Suprapubic skin (tissue), 4 donors: ENCODE results near the gene KNOP1. TPM values are rescaled to one million over a fixed set of nuclear protein-coding genes. Genes with fewer than 3 reads are reported as not detected.

Experiments used
- DNase-seq, 2 donors: peaks; one replicate each; pipeline ENCODE4 v3.0.0-alpha.2; 2019; ENCODE audit warnings: low spot score in 2 of 2
- H3K27ac ChIP-seq: fragments of 200-600 bp; sonication (generic); one replicate; pipeline ENCODE4 v1.5.1; 2019
- H3K27me3 ChIP-seq: fragments of 200-600 bp; sonication (generic); one replicate; pipeline ENCODE4 v1.5.1; 2019
- H3K36me3 ChIP-seq: fragments of 200-600 bp; sonication (generic); one replicate; pipeline ENCODE4 v1.5.1; 2019
- H3K4me1 ChIP-seq: fragments of 200-600 bp; sonication (generic); one replicate; pipeline ENCODE4 v1.5.1; 2019
- H3K4me3 ChIP-seq: fragments of 200-600 bp; sonication (generic); one replicate; pipeline ENCODE4 v1.5.1; 2019; ENCODE audit warnings: mild to moderate bottlenecking
- H3K9me3 ChIP-seq: fragments of 200-600 bp; sonication (generic); one replicate; pipeline ENCODE4 v1.5.1; 2019
- CTCF ChIP-seq, 2 donors: fragments of 200-600 bp in 1 of 2; fragments of 450-650 bp in 1 of 2; sonication (generic) in 1 of 2; IDR thresholded peaks; one replicate each; pipeline ENCODE4 v1.5.1; 2016 to 2019; ENCODE audit warnings: antibody characterized with exemption in 2 of 2, mild to moderate bottlenecking in 1 of 2, moderate library complexity in 1 of 2
- EP300 ChIP-seq: sonication (generic); formaldehyde crosslinking; IDR thresholded peaks from one replicate; pipeline ENCODE4 v1.6.1; 2017; ENCODE audit warnings: antibody characterized with exemption
- POLR2A ChIP-seq, 2 donors: fragments of 450-650 bp; IDR thresholded peaks; one replicate each; pipeline ENCODE4 v1.6.1; 2017; ENCODE audit warnings: antibody characterized with exemption in 2 of 2, mild to moderate bottlenecking in 2 of 2, moderate library complexity in 2 of 2
- POLR2AphosphoS5 ChIP-seq, 3 donors: sonication (generic); formaldehyde crosslinking; IDR thresholded peaks; one replicate each; pipeline ENCODE4 v1.6.1; 2017; ENCODE audit warnings: antibody characterized with exemption in 3 of 3
- WGBS: methylation state at CpG from one replicate; pipeline ENCODE4 v1.1.5; 2018; 5-methylcytosine and 5-hydroxymethylcytosine counted together
- total RNA-seq, 4 donors: library from RNA; depleted of rRNA; stranded (reverse); fragments of >200 nt; gene quantifications; one replicate each; pipeline ENCODE4 v1.1.0, GENCODE V29; 2016

KNOP1 gene
- total RNA-seq = 10 to 100 TPM in 3 of 4 donors, 1 to 10 TPM in 1; 7.9 to 22.8 (median 19.5) TPM

GRCh38 chr16:19717741-19718623 lies at the start of gene KNOP1, which contains the start of gene IQCK:
Gene KNOP1, minus strand, starts transcription at chr16:19718227. Its CDS starts 3,192 bp downstream, at chr16:19715035.
Gene IQCK, plus strand, starts transcription at chr16:19718271. Its CDS starts 36 bp downstream, at chr16:19718307.
- no peaks in the 10 kb centered on the region for H3K9me3 ChIP-seq
- WGBS = 0% methylated on average over 29 of the region's 88 CpGs
- H3K27me3 ChIP-seq = no peaks in the 10 kb centered on the region
- peak within 1 kb of the TSS; percentile 89 for H3K27ac ChIP-seq
- peaks cover 35% of the 10 kb centered on the region for H3K4me1 ChIP-seq
- peaks cover 17% of the 10 kb centered on the region for H3K36me3 ChIP-seq
- peak; percentile 94 to 96 for DNase-seq
- peak within 1 kb of the TSS; percentile 94 for H3K4me3 ChIP-seq
- TF ChIP-seq CTCF (IDR thresholded peaks at IDR 0.05) = no peak
- peak in 2 of 3 donors; percentile 35 to 96 for TF ChIP-seq POLR2AphosphoS5 (IDR thresholded peaks at IDR 0.05)
- TF ChIP-seq POLR2A (IDR thresholded peaks at IDR 0.05) = no peak

DNA sequence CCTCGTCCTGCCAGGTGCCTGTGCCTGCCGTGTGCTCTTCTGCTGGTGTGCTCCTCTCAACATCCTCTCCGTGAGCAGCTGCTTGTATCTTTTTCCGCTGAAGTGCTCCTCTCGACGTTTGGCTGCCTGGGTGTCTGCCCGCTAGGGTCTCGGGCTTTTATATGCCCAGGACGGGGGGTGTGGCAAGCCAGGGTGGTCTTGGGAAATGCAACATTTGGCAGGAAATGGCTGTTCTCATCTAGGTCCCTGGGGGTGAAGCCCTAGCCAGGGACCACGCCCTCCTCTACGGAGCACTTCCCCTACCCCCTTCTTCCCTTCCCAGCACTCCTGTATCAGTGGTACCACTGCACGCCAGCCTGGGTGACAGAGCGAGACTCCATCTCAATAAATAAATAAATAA lies 49.5 kb upstream of the KNOP1 start:
- TF ChIP-seq POLR2AphosphoS5 (IDR thresholded peaks at IDR 0.05) (no peak), CTCF (IDR thresholded peaks at IDR 0.05) (no peak), POLR2A (IDR thresholded peaks at IDR 0.05) (no peak), EP300 (no peak)
- H3K4me1 ChIP-seq = peaks cover 7% of the 10 kb centered on the region
- H3K27me3 ChIP-seq = no peaks in the 10 kb centered on the region
- 86% methylated on average over 13 of the region's 13 CpGs for WGBS
- no peaks in the 10 kb centered on the region for H3K9me3 ChIP-seq
- no peaks in the 10 kb centered on the region for H3K36me3 ChIP-seq
- DNase-seq = no peak
- H3K27ac ChIP-seq = no peak overlapping the region
- H3K4me3 ChIP-seq = no peak overlapping the region

DNA sequence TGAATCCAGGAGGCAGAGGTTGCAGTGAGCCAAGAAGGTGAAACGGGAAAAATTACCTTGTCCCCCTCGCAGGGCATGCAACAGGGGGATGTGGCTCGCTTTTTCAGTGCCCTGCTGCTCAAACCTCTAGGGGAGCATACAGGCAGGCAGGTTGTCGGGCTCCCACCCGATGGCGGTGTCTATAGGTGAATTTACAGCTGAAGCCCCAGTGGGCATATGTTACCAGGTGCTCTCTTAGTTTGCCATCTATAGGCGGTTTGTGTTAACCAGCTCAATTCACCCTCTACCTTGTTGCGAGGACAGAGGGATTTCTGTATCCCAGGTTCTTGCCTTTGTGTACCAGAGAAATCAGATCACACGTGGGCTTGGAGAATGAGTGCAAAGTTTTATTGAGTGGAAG lies 49.0 kb upstream of the KNOP1 start:
- Histone ChIP-seq H3K4me3 (no peak overlapping the region), H3K9me3 (no peaks in the 10 kb centered on the region), H3K4me1 (peaks cover 7% of the 10 kb centered on the region), H3K27me3 (no peaks in the 10 kb centered on the region), H3K36me3 (no peaks in the 10 kb centered on the region), H3K27ac (no peak overlapping the region)
- no peak for TF ChIP-seq CTCF (IDR thresholded peaks at IDR 0.05)
- TF ChIP-seq EP300 = no peak
- TF ChIP-seq POLR2A (IDR thresholded peaks at IDR 0.05) = no peak
- TF ChIP-seq POLR2AphosphoS5 (IDR thresholded peaks at IDR 0.05) = no peak
- 94% methylated on average over 6 of the region's 9 CpGs for WGBS
- DNase-seq = no peak

- Histone ChIP-seq H3K27ac (no peak overlapping the region), H3K4me3 (no peak overlapping the region), H3K27me3 (no peaks in the 10 kb centered on the region), H3K36me3 (no peaks in the 10 kb centered on the region), H3K4me1 (peaks cover 7% of the 10 kb centered on the region), H3K9me3 (no peaks in the 10 kb centered on the region)
- DNase-seq = no peak
- 87% methylated on average over 3 of the region's 3 CpGs for WGBS
- TF ChIP-seq CTCF (IDR thresholded peaks at IDR 0.05) = no peak
Observed at GRCh38 chr16:19766554-19766884, 48.5 kb upstream of the KNOP1 start.

DNA sequence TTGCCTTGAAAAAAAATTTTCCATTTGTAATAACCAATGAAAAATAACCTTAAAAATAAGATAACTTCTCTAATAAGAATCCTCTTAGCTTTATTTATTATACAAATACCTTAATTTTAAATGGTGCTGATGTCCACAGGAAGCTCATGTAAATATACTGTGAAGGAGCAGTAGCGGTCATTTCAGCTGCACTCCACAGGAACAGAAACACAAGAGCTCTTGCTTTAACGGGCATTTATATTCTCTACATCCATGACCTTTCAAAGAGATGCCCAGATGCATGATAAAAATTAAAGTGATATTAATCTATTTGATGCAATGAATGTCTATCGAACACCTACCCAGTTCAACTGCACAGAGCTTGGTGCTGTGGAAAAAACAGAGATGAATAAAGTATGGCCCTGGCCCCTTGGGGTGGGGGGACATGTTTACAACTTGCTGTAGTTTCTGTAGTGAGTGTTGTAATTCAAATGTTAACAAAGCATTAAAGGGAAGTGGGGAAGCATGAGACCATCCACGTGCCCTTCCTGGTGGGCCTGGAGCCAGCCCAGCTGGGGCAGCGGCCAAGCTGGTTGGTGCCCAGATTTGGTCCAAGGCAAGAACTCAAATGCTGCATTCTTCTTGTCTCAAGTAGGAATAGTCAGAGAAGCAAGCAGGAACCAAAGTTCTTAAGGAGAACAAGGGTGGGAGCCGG lies 48.0 kb upstream of the KNOP1 start:
- TF ChIP-seq CTCF (IDR thresholded peaks at IDR 0.05) (no peak), POLR2AphosphoS5 (IDR thresholded peaks at IDR 0.05) (no peak), EP300 (no peak), POLR2A (IDR thresholded peaks at IDR 0.05) (no peak)
- Histone ChIP-seq H3K27ac (no peak overlapping the region), H3K4me1 (peaks cover 8% of the 10 kb centered on the region), H3K9me3 (no peaks in the 10 kb centered on the region), H3K27me3 (no peaks in the 10 kb centered on the region), H3K36me3 (no peaks in the 10 kb centered on the region), H3K4me3 (no peak overlapping the region)
- no peak for DNase-seq
- WGBS = 58% methylated on average over 6 of the region's 6 CpGs
